GM21825 (cell line): ENCODE results near the gene LIN28B.
A peak's percentile ranks its signal among the peaks of the same experiment; 100 is the strongest.
"Not testable (repeated sequence)": the region's sequence is repeated elsewhere in the genome, so short reads cannot be mapped to it uniquely, and the experiment has no call there.

Source experiments
- ATAC-seq: cut with Tn5 transposase; IDR thresholded peaks from one replicate; pipeline ENCODE4 v1.9.1; 2021; ENCODE audit warnings: mild to moderate bottlenecking, moderate library complexity; ENCODE audit not compliant: unreplicated experiment

The LIN28B gene, protein sequence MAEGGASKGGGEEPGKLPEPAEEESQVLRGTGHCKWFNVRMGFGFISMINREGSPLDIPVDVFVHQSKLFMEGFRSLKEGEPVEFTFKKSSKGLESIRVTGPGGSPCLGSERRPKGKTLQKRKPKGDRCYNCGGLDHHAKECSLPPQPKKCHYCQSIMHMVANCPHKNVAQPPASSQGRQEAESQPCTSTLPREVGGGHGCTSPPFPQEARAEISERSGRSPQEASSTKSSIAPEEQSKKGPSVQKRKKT

GRCh38 chr6:104956731-104957294 is at the start of gene LIN28B:
TSS of gene LIN28B (plus strand) at chr6:104957107. CDS start at chr6:104957251, 144 bp downstream.
- no peak for ATAC-seq

- ATAC-seq, result no peak
Measured at GRCh38 chr6:104908031-104908887, 48.6 kb upstream of the LIN28B start.

GRCh38 chr6:104908888-104909525 is 47.9 kb upstream of the LIN28B start:
- no peak for ATAC-seq

DNA sequence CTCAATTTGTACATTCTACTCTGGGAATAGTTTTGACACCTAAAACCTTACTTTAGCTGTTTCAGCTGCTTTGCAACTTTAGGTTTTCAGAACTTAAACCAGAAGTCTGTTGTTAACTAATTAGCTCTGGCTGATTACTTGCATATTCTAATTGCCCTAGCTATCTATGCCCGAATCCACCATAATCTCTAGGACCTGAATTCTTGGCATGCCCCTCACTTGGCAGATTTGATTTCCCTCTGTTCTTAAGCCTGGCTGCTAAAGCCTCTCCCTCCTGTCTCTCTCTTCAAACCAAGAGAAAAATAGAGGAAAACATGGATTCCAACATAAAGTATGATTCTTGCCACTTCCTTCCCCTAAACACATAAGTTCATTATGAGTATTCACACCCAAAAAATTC is 35.0 kb upstream of the LIN28B start:
- ATAC-seq, result no peak

DNA sequence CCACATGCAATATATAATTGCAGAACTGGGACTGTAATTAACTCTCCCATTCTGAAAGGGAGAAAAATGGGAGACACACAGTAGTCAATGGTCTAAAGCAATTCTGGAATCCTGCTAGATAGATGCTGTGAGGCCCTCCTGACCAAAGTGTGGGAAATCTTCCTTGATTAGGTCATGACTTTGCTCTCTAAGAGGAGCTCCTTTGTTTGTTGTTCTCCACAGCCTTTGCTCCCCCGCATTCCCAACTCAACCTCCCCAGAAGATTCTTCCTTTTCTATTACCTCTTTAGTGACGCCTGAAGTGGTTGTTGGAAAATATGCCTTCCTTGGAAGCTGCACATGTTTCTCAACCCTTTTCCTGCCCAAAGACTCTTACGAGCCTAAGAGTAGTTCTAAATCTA is 28.8 kb upstream of the LIN28B start:
- no peak for ATAC-seq

- no peak for ATAC-seq
Measured at GRCh38 chr6:104929353-104929752, 27.6 kb upstream of the LIN28B start.

- no peak for ATAC-seq
Measured at GRCh38 chr6:104930939-104931338, 26.0 kb upstream of the LIN28B start.

GRCh38 chr6:104936766-104937535 is 20.0 kb upstream of the LIN28B start:
- no peak for ATAC-seq

GRCh38 chr6:104940238-104940892 is 16.5 kb upstream of the LIN28B start:
- no peak for ATAC-seq

DNA sequence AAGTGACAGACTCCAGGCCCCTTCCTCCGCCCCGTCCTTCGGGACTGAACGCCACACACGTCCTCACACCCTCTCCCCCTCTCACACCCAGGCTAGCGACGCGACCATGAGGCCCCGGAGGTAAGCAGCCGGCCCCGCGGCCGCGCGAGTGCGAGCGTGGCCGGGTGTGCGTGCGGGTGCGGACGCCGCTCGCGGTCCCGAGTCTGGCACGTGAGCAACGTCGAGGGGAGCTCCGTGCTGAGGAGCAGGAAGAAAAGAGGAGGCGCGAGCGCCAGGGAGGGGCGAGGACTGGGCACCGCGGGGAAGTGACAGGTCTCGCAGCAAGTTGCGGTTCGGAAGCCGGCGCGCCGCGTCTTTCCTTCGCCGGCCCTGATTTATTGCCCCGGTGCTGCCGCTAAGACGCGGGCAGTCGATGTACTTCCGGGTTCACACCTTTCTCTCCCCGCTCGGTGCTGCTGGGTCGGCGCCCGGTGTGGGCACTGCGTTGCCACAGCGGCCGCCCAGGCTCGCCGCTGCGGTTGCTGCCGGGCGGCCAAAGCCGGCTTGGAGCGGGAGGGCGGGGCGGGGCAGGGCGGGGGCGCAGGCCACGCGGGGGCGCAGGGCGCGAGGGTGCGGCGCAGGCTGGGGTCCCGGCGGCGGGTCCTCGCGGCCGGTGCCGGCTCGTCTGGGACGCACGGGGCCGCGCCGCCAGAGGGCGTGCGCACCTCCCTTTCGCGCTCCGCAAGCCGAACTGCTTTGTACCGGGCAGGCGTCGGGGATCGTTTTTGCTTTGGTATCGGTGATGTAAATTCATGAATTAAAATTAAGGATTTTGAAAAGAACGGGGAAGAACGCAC is 15.8 kb upstream of the LIN28B start:
- ATAC-seq, result peak; percentile 73

- no peak for ATAC-seq
Measured at GRCh38 chr6:104941729-104942091, 15.2 kb upstream of the LIN28B start.

DNA sequence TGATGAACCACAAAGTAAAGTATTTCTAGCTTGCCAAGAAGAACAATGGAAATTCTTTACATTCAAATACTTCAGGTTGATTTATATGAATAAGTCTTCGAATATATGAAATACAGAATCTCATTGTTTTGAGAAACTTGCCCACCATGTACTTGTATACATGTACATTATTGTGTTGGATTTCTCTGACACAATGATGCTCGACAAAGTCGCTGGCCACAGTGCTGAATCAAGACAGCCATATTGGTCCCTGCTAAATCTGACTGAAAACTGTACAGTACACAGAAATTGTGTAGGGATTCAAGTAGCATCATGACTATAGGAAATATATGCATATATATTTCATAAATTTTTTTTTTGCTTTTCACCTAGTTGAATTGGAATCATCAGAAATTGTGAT is 13.1 kb upstream of the LIN28B start:
- ATAC-seq, result no peak

DNA sequence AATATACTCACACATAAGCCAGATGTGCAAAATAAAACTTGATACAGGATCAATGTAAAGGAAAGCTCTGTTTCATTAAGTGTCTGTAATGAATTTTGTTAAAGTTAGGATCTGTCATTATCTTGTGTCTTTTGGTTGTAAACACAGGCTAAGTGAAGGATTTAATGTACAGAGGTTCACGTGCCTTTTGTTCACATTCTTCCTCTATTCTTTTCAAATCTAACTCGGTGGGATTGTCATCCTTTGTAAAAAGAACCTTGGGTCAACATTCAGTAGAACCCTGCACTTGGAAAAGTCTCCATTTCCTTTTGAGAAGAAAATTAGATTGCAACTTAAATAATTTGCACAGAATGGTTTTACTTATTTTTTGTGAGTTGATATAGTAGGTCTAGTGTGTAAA is 7.7 kb upstream of the LIN28B start:
- no peak for ATAC-seq

DNA sequence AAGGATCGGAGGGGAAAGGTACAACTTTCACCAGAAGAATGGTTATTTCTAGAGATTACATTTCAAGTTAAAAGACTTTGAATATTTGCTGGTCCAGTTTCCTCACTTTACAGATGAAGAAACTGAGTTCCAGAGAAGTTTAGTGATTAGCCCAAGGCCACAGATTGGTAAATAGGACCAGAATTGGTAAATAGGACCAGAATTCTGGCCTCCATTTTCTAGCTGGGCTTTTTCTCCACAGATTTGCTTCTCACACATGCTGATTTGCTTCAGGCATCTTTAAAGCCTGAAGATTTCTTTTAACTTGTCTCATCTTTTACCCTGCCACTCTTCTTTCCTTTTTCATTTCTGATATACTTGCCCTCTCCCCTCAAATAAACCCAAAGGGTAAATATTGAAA is 5.2 kb upstream of the LIN28B start:
- no peak for ATAC-seq

- no peak for ATAC-seq
Measured at GRCh38 chr6:104952911-104953399, 4.0 kb upstream of the LIN28B start.

DNA sequence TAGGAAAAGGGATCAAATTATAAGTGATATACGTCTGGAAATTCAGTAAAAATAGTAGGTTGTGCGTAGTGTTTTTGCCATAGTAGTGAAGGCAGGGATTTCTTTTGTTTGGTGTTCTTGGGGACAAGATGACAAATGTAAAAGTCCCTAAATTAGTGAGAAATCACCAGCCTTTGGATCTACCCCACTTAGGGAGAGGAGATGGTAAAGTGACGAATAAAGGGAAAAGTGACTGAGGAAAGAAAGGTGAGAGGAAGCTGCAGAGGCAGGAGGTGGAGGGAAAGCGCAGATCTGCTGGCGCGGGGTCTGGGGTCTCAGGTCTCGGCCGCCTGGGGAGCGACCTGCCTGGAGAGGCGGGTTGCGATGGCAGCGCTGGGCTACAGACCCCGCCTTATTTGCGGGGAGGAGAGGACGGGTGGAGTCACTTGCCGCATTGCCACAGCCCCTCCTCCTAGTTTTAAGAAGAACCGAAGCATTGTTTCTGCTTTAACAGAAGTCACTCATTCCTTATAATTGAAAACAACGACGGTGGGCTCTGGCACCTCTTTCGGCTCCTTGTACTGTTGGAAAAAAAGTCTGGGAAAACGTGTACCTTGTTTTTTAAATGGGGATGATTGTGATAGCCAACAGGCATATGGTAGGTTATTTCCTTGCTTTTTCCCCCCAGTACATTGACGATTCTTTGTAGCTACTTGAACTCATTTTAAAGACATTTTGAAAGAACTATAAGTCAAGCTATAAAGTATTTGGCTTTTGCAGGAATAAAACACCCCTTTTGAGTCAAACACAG is 3.3 kb upstream of the LIN28B start:
- not testable (repeated sequence) for ATAC-seq

DNA sequence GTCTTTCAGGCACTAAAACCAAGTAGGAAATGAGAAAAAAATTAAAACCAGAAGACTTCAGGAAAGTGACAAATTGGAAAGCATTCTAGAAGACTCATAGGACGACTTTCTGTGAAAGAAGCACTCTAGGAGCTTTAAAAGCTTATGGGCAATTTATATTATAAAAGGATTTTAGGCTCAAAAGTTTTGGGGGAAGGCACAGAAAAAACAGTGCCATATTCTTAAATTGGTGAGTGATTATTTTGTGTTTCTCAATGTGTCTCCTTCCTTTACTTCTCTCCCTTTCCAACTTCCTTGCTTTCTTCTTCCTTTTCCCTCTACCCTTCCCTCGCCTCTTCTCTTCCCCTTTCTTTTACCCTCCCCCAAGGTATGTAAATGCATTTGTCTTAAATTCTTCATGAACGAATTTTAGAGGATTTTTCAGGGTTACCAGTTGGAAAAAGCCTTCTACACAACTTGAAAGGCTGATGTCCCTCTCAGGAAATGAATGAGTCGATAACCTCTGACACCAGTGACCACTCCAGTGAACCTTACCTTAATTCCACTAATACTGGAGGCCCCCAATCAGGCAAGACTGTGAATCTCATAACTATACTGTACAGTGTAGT is 2.6 kb upstream of the LIN28B start:
- no peak for ATAC-seq

GRCh38 chr6:104955491-104955890 is 1.4 kb upstream of the LIN28B start:
- ATAC-seq, result no peak
